GM21529 (cell line): ENCODE results near the gene PCSK9.

Experiments
- ATAC-seq: cut with Tn5 transposase; IDR thresholded peaks from one replicate; pipeline ENCODE4 v1.9.1; 2021; ENCODE audit not compliant: unreplicated experiment

Gene PCSK9

DNA sequence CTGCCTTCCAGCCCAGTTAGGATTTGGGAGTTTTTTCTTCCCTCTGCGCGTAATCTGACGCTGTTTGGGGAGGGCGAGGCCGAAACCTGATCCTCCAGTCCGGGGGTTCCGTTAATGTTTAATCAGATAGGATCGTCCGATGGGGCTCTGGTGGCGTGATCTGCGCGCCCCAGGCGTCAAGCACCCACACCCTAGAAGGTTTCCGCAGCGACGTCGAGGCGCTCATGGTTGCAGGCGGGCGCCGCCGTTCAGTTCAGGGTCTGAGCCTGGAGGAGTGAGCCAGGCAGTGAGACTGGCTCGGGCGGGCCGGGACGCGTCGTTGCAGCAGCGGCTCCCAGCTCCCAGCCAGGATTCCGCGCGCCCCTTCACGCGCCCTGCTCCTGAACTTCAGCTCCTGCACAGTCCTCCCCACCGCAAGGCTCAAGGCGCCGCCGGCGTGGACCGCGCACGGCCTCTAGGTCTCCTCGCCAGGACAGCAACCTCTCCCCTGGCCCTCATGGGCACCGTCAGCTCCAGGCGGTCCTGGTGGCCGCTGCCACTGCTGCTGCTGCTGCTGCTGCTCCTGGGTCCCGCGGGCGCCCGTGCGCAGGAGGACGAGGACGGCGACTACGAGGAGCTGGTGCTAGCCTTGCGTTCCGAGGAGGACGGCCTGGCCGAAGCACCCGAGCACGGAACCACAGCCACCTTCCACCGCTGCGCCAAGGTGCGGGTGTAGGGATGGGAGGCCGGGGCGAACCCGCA is at the start of gene PCSK9:
TSS of gene PCSK9 (plus strand) at position 207 of the 741 bp plus-strand sequence. CDS start at position 497, 290 bp downstream.
- ATAC-seq, result no peak

DNA sequence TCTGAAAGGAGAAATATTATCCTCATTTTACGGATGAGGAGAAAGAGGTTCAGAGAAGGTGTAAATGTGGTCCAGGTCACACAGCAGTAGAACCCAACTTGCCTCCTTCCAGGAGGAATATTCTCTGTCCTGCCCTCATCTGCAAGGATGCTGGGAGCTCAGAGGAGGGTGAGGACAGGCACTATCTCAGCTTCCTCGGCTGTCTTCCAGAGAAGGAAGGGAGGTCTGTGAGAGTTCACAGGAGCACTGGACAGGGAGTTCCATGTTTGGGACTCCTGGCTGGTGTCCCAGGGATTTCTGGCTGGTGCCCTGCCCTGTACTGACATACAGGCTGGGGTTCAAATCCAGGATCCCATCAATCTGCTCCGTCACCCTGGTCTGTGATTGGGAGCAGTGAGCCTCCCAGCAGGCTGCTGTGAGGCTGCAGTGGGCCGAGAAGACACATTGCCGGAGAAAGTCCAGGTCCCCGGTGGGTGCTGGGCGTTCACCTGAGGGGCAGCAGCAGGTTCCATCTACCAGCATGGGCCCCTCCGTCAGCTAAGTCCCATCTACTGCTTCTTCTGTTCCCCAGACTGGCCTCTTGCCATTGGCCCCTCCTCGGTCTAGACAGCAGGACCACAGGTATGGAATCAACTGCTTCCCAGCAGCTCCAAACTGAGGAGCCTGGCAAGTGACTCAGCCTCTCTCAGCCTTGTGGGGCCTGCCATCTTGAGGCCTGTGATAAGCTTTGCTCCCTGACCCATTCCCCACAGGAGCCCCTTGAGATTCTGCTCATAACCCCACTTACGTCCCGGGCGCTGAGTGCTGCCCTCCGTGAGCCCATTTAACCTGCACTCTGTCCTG is 49.2 kb upstream of the PCSK9 start:
- no peak for ATAC-seq

DNA sequence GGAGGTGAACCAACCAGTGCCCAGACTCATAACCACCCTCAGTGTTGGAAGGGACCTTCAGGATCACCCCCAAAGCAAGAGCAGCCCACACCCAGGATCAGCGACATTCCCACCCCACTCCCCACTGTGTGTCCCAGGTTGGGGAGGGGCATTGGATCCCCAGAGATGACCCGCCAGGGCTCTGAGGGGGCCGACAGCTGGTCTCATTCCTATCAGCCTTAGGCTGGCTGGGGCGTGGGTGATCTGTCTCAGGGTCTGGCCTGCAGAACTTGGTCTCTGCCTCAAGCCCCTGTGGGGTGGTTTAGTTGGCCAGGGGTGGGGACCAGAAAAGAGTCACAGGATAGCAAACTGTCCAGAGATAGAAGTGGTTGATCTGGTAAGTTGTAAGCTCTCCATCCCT is 48.4 kb upstream of the PCSK9 start:
- no peak for ATAC-seq

DNA sequence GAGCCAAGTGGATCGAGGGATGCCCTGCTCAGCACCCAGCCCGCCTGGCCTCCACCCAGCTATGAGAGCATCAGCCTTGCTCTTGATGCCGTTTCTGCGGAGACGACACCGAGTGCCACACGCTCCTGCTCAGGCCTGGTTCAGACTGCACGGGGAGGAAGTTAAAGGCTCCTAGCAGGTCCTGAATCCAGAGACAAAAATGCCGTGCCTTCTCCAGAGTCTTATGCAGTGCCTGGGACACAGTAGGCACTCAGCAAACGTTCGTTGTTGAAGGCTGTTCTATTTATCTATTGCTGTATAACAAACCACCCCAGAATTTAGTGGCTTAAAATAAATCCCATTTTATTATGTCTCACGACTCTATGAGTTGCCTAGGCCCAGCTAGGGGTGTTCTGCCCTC is 47.4 kb upstream of the PCSK9 start:
- ATAC-seq, result no peak

DNA sequence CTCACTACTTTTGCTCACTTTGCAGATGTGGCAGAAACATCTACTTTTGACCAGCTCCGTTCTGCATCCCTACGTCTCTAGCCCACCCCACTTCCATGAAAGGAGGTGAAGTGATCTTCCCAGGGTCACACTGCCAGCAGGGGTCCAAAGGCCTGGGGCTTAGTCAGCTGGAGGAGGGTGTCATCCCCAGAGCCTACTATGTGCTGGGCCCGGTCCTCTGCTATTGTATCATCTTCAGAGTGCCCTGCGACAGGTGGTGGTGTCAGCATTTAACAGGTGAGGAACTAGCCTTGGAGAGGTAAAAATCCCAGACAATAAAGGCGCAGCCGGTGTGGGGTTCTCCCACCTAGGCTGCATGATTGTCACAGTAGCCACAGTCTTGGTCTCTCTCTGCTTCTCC is 46.2 kb upstream of the PCSK9 start:
- no peak for ATAC-seq

DNA sequence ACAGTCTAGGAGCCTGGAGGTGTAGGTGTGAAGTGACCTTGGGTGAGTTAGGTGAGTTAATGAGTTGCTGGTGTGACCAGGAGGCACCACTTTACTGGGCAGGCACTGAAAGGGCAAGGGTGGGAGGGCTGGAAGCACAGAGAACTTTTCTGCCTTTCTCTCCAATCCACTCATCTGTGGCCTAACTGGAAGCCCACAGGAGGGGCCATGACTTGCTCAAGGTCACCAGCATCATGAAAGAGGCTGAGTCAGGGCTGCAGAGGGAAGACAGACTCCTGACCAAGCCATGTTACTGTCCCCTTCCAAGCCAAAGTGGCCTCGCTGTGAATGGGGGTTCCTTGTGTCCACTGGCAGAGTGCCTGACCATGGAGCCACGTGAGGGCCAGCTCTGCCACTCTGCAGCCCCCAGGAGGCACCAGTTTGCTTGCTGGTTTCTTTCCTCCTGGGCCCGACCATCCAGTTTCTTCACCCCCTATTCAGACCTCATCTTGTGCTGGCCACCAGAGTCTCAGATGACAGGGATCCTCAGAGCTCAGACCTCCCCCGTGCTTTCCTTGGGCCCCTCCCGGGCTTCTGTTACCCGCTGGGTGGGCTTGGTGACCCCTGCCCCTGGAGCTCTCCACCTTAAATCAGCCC is 44.9 kb upstream of the PCSK9 start:
- no peak for ATAC-seq

DNA sequence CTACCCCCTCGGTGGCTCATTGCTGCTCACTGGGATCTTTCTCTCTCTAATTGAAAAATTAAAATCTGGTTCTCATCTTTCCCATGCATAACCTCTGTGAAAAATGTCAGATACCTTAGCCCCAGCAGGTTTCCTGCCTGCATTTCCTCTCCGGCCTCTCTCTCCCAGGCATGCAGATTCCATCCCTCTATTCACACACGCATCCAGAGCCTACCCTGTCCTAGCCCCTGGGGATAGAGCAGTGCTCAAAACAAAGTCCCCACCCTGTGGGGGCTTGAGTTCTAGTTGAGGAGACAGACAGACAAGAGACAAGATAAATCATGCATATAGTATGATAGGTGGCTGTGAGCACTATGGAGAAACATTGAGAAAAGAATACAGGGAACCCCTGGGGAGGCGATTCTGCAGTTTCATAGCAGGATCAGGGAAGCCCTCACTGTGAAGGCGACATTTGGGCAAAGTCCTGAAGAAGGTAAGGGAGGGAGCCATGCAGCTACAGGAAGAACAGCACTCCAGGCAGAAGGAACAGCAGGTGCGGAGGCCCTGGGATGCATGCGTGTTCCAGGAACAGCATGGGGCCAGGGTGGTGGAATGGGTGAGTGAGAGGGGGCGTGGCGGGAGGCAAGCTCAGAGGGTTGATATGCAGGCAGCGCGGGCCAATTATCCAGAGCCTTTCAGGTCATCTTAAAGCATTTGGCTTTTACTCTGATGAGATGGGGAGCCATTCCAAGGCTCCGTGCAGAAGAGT is 44.2 kb upstream of the PCSK9 start:
- ATAC-seq, result no peak

DNA sequence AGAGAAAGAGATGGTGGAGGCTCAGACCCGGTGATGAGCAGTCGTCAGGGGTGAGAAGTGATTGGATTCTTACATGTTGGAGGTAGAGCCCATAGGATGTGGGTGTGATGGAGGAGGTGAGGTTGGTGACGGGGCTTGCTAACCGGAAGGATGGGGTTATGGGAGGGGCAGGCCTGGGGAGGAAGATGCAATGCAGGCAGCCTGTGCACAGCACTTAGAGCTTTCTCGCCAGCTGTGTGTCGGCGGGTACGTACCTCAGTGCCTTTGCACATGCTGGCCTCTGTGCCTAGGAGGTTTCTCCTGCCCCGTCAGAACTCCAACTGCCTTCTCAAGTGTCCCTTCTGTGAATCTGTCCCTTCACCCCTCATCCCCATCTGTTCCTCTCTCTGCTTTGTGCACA is 43.5 kb upstream of the PCSK9 start:
- ATAC-seq, result no peak

DNA sequence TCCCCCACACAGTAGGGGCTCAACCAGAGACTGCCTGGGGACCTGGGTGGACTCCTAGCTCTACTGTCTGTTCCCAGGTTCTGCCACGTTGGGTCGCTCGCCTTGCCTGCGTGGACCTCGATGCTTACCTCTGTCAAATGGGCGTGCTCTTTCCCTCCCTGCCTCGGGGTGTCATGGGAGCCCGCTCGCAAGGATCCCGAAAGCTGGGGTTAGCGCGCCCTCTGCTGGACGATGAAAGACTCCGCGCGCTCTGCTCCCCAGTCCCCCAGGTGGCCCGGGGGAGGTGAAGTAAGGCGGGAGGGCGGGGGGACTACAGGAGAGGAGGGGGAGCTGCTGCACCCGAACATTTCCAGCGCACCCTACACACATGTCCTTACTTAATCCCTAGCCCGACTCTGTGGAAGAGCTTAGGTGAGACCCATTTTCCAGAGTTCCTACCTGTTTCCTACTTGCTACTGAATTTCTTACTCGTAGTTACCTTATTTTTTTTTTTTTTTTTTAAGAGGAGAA is 42.9 kb upstream of the PCSK9 start:
- ATAC-seq, result peak; percentile 73

DNA sequence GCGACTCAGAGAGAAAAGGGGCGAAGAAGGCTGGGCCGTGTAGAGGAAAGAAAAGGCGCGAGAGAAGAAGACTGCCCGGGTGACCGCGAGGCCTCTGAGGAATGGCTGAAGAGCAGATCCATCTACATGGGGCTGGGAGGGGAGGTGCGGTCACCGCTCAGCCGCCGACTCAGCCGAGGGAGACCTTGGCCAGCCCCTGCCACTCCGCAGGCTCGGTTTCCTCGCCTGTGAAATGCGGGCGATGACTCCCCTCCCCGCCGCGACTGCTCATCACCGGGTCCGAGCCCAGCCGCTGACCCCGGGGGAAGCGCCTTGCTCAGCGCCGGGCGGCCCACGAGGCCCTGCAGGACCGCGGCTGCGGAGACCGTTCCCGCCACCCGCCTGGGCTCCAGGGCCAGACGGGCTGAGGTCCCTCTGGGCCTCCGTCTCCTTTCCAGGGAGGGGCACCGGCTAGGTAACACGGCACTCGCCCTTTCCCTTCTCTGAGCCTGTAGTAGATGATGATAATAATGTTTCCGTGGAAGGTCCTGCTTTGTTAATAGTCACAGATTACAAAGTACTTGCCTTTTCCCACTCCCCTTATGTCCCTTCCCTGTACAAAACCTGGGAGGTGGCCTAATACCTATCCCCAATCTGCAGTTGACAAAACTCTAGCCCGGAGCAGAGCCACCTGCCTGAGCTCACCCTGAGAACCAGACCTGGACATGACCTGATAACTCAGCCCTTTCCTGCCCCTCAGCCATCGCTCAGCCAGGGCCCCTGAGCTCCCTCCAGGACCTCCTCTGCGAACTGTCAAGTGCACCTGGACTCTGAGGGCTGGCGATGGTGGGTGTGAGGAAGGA is 42.3 kb upstream of the PCSK9 start:
- ATAC-seq, result no peak

DNA sequence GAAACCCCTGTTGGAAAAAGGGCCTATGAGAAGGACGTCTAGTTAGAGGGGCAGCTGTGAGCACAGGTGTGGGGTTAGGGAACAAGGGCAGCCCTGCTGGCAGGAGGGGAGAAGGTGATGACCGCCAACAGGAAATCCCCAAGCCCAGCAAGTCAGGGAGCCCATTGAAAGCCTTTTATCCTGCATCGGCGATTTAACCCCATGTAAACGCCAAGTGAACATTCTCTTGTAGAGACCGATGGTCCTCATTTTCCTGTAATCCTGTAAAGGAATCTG is 41.7 kb upstream of the PCSK9 start:
- no peak for ATAC-seq

DNA sequence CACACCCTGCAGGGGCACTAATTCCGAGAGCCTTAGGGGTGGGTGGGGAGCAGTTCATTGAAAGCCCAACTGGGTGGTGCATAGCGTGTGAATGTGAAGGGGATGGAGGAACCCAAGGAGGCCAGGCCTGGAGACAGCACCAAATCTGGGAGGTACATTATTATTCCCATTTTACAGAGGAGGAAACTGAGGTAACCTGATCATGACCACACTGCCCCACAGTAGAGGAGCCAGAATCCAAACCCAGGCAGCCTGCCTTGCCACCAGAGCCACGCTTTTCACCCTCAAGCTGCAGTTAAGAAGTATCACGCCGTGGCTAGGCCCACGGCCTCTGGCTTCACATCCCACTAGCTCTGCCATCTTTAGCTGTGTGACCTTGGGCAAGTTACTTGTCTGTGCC is 41.2 kb upstream of the PCSK9 start:
- no peak for ATAC-seq

DNA sequence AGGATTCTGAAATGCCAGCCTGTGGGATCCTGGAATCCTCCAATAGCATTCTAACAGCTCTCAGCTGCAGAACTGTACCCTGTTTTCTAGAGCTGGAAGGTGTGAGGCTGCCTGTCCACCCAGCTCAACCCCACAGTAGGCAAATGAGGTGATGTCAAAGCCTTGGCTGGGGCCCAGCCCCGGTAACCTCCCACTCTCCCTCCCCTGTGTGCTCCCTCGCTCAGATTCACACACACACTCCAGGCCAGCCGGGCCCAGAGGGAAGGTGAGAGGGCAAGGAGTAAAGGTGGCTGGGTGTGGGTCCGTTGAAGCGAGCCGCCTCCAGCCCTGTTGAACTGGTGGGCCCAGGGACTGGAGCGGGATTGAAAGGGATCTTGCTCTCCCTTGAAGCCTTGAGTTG is 40.7 kb upstream of the PCSK9 start, which contains the start of gene BSND:
TSS of gene BSND (plus strand) at position 257 of the 400 bp plus-strand sequence. CDS start 254 bp downstream, outside the sequence.
- ATAC-seq, result peak; percentile 51

DNA sequence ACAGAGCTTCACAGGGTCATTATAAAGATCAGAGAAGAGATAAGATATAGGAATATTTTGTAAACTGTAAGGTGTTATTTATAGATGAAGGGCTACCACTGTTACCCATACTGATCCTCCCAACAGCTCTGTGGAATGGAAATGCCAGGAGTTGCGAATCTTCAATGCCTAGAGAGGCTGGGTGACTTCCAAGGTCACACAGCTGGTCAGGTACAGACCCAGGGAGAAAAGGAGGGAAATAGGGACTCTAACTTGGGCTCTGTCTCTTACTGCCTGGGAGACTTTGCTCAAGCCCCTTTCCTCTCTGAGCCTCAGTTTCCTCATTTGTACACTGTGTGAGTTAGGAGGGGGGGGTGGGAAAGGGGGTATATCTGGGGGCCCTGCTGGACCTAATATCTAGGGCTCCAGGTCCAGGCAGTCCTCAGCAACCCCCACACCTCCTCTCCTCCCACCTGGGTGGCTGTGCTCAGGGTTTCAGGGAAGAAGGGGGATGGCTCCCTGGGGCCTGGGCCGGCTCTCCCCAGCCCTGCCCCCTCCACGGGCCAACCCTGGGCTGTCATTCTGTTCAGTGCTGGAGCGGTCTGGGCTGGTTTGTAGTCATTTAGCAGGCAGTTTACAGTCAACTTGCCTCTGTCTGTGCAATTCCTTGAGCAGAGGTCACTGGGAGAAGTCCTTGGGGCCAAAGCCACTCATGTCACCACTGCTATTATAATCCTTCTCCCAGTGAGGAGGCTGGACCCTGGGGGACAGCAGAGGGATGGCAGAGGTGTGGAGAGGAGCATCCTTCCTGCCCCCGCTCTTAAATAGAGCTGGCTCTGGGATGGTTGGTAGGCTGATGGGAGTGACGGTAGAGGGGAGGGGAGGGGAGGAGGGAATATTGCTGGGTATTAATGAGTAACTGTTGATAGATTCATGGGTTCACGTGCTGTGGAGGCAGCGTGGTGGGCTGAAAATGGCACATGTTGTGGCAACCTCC is 39.0 kb upstream of the PCSK9 start:
- no peak for ATAC-seq

DNA sequence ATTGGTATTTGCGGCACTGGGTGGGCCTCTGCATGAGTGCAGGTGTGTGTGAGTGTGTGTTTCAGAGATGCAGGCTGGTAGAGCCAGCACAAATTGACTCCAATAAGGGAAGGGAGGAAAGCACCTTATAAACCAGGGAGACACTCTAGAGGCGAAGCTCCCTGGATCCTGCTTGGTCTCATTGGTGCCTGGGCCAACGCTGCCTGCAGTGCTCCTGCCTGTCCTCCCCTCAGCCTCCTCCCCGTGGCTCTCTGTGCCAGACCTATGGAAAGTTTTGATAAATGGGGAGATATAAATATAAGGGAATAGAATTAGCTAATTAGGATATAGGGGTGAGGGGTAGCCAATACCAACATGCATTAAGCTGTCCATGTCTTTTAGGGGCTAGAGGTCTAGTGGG is 38.0 kb upstream of the PCSK9 start:
- no peak for ATAC-seq

DNA sequence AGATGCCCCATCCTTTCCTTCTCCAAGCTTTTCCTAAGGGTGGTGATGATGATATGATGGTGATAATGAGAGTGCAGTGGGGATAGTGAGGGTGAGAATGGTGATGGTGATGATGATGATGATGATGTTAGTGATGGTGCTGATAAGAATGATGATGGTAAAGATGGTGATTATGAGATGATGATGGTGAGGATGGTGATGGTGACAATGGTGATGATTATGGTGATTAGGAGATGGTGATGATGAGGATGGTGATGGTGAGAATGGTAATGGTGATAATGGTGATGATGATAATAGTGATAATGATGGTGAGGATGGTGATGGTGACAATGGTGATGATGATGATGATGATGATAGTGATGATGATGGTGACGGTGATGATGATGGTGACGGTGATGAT is 36.7 kb upstream of the PCSK9 start:
- ATAC-seq, result no peak

DNA sequence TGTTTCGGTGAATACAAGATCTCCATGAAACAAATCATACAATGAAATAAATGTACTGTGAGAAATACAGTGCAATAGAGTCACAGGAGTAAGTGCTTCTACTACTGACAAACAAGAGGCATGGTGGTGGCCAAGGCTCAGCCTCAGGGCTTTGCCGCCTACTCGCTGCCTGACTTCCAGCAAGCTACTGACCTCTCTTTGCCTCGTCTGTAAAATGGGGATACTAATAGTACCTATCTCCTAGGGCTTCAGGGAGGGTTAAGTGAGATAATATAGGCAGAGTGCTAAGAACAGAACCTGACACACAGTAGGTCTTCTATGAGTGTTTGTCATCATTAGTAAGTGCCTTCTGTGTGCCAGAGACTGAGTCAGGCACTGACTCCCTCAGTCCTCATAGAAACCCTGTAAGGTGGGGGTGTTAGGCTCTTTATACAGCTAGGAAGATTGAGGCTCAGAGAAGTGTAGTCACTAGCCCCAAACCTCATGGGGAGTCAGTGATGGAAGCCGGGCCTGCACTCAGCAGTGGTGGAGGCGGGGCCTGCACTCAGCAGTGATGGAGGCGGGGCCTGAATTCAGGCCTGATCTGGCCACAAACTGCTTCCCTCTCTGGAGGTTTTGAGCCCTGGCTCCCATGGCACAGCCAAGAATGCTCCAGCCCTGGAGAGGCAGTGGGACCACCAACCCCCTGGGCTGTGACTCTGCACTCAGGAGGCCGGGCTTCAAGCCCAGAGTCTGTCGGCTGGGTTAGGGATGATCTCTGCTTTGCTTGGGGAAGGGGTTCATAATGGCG is 33.8 kb upstream of the PCSK9 start:
- no peak for ATAC-seq

DNA sequence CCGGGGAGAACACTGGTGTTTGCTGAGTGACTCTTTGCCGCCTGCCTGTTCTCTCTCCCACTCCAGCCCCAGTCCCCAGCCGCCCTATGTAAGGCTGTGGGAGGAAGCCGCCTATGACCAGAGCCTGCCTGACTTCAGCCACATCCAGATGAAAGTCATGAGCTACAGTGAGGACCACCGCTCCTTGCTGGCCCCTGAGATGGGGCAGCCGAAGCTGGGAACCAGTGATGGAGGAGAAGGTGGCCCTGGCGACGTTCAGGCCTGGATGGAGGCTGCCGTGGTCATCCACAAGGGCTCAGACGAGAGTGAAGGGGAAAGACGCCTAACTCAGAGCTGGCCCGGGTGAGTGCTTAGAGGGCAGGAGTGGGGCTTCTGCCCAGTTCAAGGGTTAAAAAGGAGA is 32.4 kb upstream of the PCSK9 start:
- ATAC-seq, result no peak
